K562 (cell line): ENCODE measurements around the gene NSMCE1. TPM values are rescaled to one million over a fixed set of nuclear protein-coding genes. Genes with fewer than 3 reads are reported as not detected.

Source experiments
- ATAC-seq: fragments of 200-7000 bp; cut with Tn5 transposase; 3 replicates; pipeline ENCODE4 v1.9.1; 2020; ENCODE audit warnings: moderate library complexity
- BruUV-seq: library from RNA; stranded (reverse); fragments of 400-500 nt; replicated peaks from 2 replicates; lab custom pipeline; 2021; lab: Mats Ljungman, UMichigan
- CTCF ChIA-PET: fragments of 300-600 bp; formaldehyde crosslinking; extraction: SDS; loops from one replicate; lab custom pipeline; 2021; ENCODE audit warnings: low intra/inter-chr PET ratio; lab: Yijun Ruan, JAX
- POLR2A ChIA-PET: fragments of 300-600, 350-650 bp; sonication (Branson Sonifier 250); formaldehyde crosslinking; extraction: SDS; loops from one replicate; lab custom pipeline; 2021; ENCODE audit warnings: antibody characterized with exemption, inconsistent platforms; lab: Yijun Ruan, JAX
- DNase-seq, 4 experiments: peaks; one replicate each; pipeline versions ENCODE4 v3.0.0 to v3.0.0-alpha.2; 2011 to 2018; ENCODE audit warnings: low spot score in 3 of 4, mixed read lengths in 3 of 4; ENCODE audit errors: extremely low read depth in 1 of 4
- FAIRE-seq: peaks from 2 replicates; lab custom pipeline; 2011; peaks lifted over from hg19 to GRCh38; lab: Jason Lieb, UNC
- H2AFZ ChIP-seq: 2 replicates; pipeline ENCODE4 v1.6.0; 2011; ENCODE audit warnings: low read depth, low read length, control low read depth, inconsistent platforms
- H3K27ac ChIP-seq: fragments of 200-600 bp; 3 replicates; pipeline ENCODE4 v1.8.0; 2011; ENCODE audit warnings: low read depth, mild to moderate bottlenecking, control low read depth, inconsistent platforms, low read length, moderate library complexity, mixed read lengths; ENCODE audit errors: extremely low read depth
- H3K27me3 ChIP-seq, 2 experiments: fragments of 300-600 bp in 1 of 2; 2 replicates in 1 of 2; 3 replicates in 1 of 2; pipeline versions ENCODE4 v1.6.0 to v1.8.0; 2011; ENCODE audit warnings: inconsistent platforms in 2 of 2, low read length in 2 of 2, mild to moderate bottlenecking in 1 of 2, mixed read lengths in 1 of 2, moderate library complexity in 1 of 2; ENCODE audit not compliant: control insufficient read depth in 2 of 2, insufficient read depth in 2 of 2
- H3K36me3 ChIP-seq: fragments of 300-600 bp; 3 replicates; pipeline ENCODE4 v1.8.0; 2011; ENCODE audit warnings: mild to moderate bottlenecking, low read length, inconsistent platforms; ENCODE audit not compliant: control insufficient read depth, insufficient read depth
- H3K4me1 ChIP-seq, 2 experiments: fragments of 200-600 bp in 1 of 2; replicated peaks in 1 of 2; 2 replicates in 1 of 2; 3 replicates in 1 of 2; pipeline versions ENCODE4 v1.5.1 to v1.8.0; 2011; ENCODE audit warnings: inconsistent platforms in 2 of 2, low read length in 2 of 2, mild to moderate bottlenecking in 1 of 2, mixed read lengths in 1 of 2, moderate library complexity in 1 of 2; ENCODE audit not compliant: control insufficient read depth in 2 of 2, insufficient read depth in 2 of 2
- H3K4me2 ChIP-seq: 2 replicates; pipeline ENCODE4 v1.6.1; 2011; ENCODE audit warnings: low read length, control low read depth, inconsistent platforms, mixed read lengths; ENCODE audit not compliant: insufficient read depth
- H3K4me3 ChIP-seq: fragments of 200-600 bp; sonication (generic), shearing (Covaris generic); 2 replicates; pipeline ENCODE4 v1.5.1; 2016; ENCODE audit warnings: control low read depth, inconsistent platforms
- H3K79me2 ChIP-seq: fragments of 200-600 bp; 3 replicates; pipeline ENCODE4 v1.8.0; 2011; ENCODE audit warnings: low read length, inconsistent platforms; ENCODE audit not compliant: control insufficient read depth, insufficient read depth
- H3K9ac ChIP-seq, 2 experiments: 2 replicates each; pipeline versions ENCODE4 v1.6.0 to v1.6.1; 2011; ENCODE audit warnings: low read depth in 2 of 2, low read length in 2 of 2, control low read depth in 1 of 2, inconsistent platforms in 1 of 2, mild to moderate bottlenecking in 1 of 2, mixed read lengths in 1 of 2; ENCODE audit not compliant: insufficient read depth in 1 of 2
- H3K9me1 ChIP-seq: one replicate; pipeline ENCODE4 v1.6.0; 2011; ENCODE audit warnings: inconsistent platforms, mild to moderate bottlenecking, low read length, moderate library complexity; ENCODE audit not compliant: control insufficient read depth, insufficient read depth
- H3K9me3 ChIP-seq: replicated peaks from 2 replicates; pipeline ENCODE4 v1.5.1; 2011; ENCODE audit warnings: low read depth, low read length, inconsistent platforms; ENCODE audit not compliant: control insufficient read depth, insufficient read depth
- H4K20me1 ChIP-seq: replicated peaks from 2 replicates; pipeline ENCODE4 v1.6.1; 2011; ENCODE audit warnings: low read length, inconsistent platforms, mixed read lengths; ENCODE audit not compliant: control insufficient read depth, insufficient read depth
- ADNP ChIP-seq: fragments of 200-800 bp; sonication (Bioruptor generic); IDR thresholded peaks from 2 replicates; pipeline ENCODE4 v1.6.1; 2016; ENCODE audit warnings: missing genetic modification characterization, missing compliant biosample characterization
- BCL6 ChIP-seq: fragments of 250-450 bp; sonication (Bioruptor Pico); IDR thresholded peaks from 2 replicates; pipeline ENCODE4 v1.4.0; 2020
- BCOR ChIP-seq: fragments of 450-650 bp; IDR thresholded peaks from 2 replicates; pipeline ENCODE4 v1.6.1; 2016
- CBX1 ChIP-seq: sonication (generic); IDR thresholded peaks from 2 replicates; pipeline ENCODE4 v1.6.1; 2016; ENCODE audit warnings: antibody characterized with exemption, low read depth, mild to moderate bottlenecking
- CHD4 ChIP-seq: fragments of 200-600 bp; sonication (generic); IDR thresholded peaks from 3 replicates; pipeline ENCODE4 v1.6.1; 2012; ENCODE audit warnings: low read depth, mild to moderate bottlenecking, mixed read lengths, low read length, inconsistent platforms; ENCODE audit not compliant: insufficient read depth, insufficient replicate concordance, poor library complexity, severe bottlenecking
- DDX20 ChIP-seq: fragments of 450-650 bp; IDR thresholded peaks from 2 replicates; pipeline ENCODE4 v1.6.1; 2016; ENCODE audit warnings: missing genetic modification characterization, low read depth, mild to moderate bottlenecking, missing compliant biosample characterization, moderate library complexity
- ESRRA ChIP-seq: fragments of 450-650 bp; IDR thresholded peaks from 2 replicates; pipeline ENCODE4 v1.6.1; 2014; ENCODE audit warnings: low read depth, mild to moderate bottlenecking, moderate library complexity, borderline replicate concordance
- HDAC2 ChIP-seq: fragments of 450-650 bp; IDR thresholded peaks from 2 replicates; pipeline ENCODE4 v1.6.1; 2016; ENCODE audit warnings: mild to moderate bottlenecking
- HDGF ChIP-seq: fragments of 450-650 bp; IDR thresholded peaks from 2 replicates; pipeline ENCODE4 v1.6.1; 2016
- KDM1A ChIP-seq, 2 experiments: fragments of 450-650 bp; IDR thresholded peaks; 2 replicates each; pipeline ENCODE4 v1.6.1; 2016; ENCODE audit warnings: mild to moderate bottlenecking in 2 of 2
- L3MBTL2 ChIP-seq: fragments of 450-650 bp; IDR thresholded peaks from 2 replicates; pipeline ENCODE4 v1.6.1; 2016; ENCODE audit warnings: mild to moderate bottlenecking, moderate library complexity
- RBM25 ChIP-seq: fragments of 200-400 bp; formaldehyde crosslinking; IDR thresholded peaks from 2 replicates; pipeline ENCODE4 v1.6.1; 2018; ENCODE audit warnings: low read length, low read depth, moderate library complexity; ENCODE audit not compliant: severe bottlenecking
- RCOR1 ChIP-seq, 2 experiments: IDR thresholded peaks; 2 replicates each; pipeline ENCODE4 v1.6.1; 2012; ENCODE audit warnings: low read depth in 2 of 2, low read length in 2 of 2, borderline replicate concordance in 1 of 2, improper control_type of control experiment in 1 of 2
- SMARCA5 ChIP-seq: fragments of 450-650 bp; IDR thresholded peaks from 2 replicates; pipeline ENCODE4 v1.6.1; 2016
- SPI1 ChIP-seq: IDR thresholded peaks from 2 replicates; pipeline ENCODE4 v1.6.1; 2011; ENCODE audit warnings: low read depth, low read length, control low read depth, borderline replicate concordance
- SREBF2 ChIP-seq: sonication (generic); formaldehyde crosslinking; IDR thresholded peaks from 2 replicates; pipeline ENCODE4 v1.4.0; 2020; ENCODE audit warnings: mild to moderate bottlenecking, missing genetic modification reagents
- TSC22D4 ChIP-seq: fragments of 450-650 bp; IDR thresholded peaks from 2 replicates; pipeline ENCODE4 v1.6.1; 2016; ENCODE audit warnings: missing genetic modification characterization, missing biosample characterization, control low read depth
- ZNF280B ChIP-seq: fragments of 250-450 bp; sonication (Bioruptor Pico); IDR thresholded peaks from 2 replicates; pipeline ENCODE4 v1.5.1; 2021; ENCODE audit warnings: mild to moderate bottlenecking
- ZNF384 ChIP-seq: IDR thresholded peaks from 2 replicates; pipeline ENCODE4 v1.6.1; 2012; ENCODE audit warnings: low read depth, low read length, improper control_type of control experiment
- WGBS: fragments of 100-300 bp; shearing (Covaris generic); methylation state at CpG from one replicate; pipeline ENCODE4 v1.1.6; 2016; ENCODE audit warnings: low coverage, mixed read lengths; ENCODE audit not compliant: insufficient coverage; ENCODE audit errors: missing lambda C conversion rate; 5-methylcytosine and 5-hydroxymethylcytosine counted together
- in situ Hi-C: fragments of 300-500 bp; cut with MboI; formaldehyde crosslinking; loops from 4 replicates; pipeline ENCODE4 v1.15.0; 2018; ENCODE audit warnings: inconsistent platforms, mixed read lengths
- intact Hi-C: fragments of 100-400 bp; cut with micrococcal nuclease; formaldehyde crosslinking; loops from 2 replicates; pipeline ENCODE4 v1.14.2; 2022
- polyA plus RNA-seq, 8 experiments: library from polyadenylated mRNA; depleted of rRNA in 4 of 8; stranded (reverse) in 5 of 8; unstranded in 3 of 8; fragments of >200 nt; fragmentation: Nextera tagmentation in 2 of 8; fragmentation: Illumina TruSeq in 1 of 8; extraction: Ambion mirVana in 2 of 8; extraction: Trizol in 1 of 8; gene quantifications; 2 replicates each; pipeline versions ENCODE4 v1.2.1 to v1.2.3, GENCODE V29; 2011 to 2014; ENCODE audit warnings: inconsistent platforms in 1 of 8, missing spikeins in 1 of 8
- total RNA-seq, 7 experiments: library from RNA; depleted of rRNA in 6 of 7; stranded (reverse); fragments of >200 nt in 6 of 7; fragmentation: Illumina TruSeq in 2 of 7; extraction: Trizol in 2 of 7; gene quantifications; 2 replicates each; pipeline versions ENCODE4 v1.2.1 to v1.2.3, GENCODE V29; 2011 to 2021; ENCODE audit warnings: low replicate concordance in 1 of 7

Gene NSMCE1
- total and polyA plus RNA-seq, 9 of the 15 experiments (the other 6 are each of a cell fraction or from before 2014, with no cell fraction given): 52.1 to 163 (median 61.5) TPM

GRCh38 chr16:27267037-27267677 is 1.4 kb downstream of the NSMCE1 start:
- no TSS peak for BruUV-seq
- no peaks in the 10 kb centered on the region for H3K27me3 ChIP-seq
- H3K36me3 ChIP-seq: no peaks in the 10 kb centered on the region; the same call in 2 of the 3 replicates
- DNase-seq (no peak), ATAC-seq (no peak)
- no peak overlapping the region for H3K27ac ChIP-seq
- intact Hi-C loops: no loop called here
- no peaks in the 10 kb centered on the region for H3K9me3 ChIP-seq
- H3K4me3 ChIP-seq: no peak overlapping the region
- H3K9ac ChIP-seq: no peak overlapping the region
- CTCF ChIA-PET: no interaction called here
- H3K9me1 ChIP-seq: no peaks in the 10 kb centered on the region
- TF ChIP-seq HDAC2 (peak; percentile 44; the same call in 1 of the 2 replicates), HDGF (peak; percentile 34; the same call in 1 of the 2 replicates), ZNF384 (no peak), SMARCA5 (peak; percentile 75; the same call in 1 of the 2 replicates), DDX20 (tag) (no peak), BCOR (peak; percentile 97), SPI1 (peak; percentile 59; the same call in 1 of the 2 replicates), CHD4 (peak; percentile 67), SREBF2 (CRISPR knock-in tag) (no peak), ESRRA (peak; percentile 85), ADNP (tag) (peak; percentile 68), BCL6 (no peak), TSC22D4 (tag) (no peak), L3MBTL2 (no peak), RCOR1 (IDR thresholded peaks at IDR 0.05; ENCODE audit: borderline replicate concordance in 1 of 2, low read depth in 2 of 2, low read length in 2 of 2) (peak in 1 of 2 experiments; percentile 74; a peak in 2 of 4 replicates), CBX1 (peak; percentile 57; the same call in 1 of the 2 replicates), RBM25 (peak; percentile 98), KDM1A (IDR thresholded peaks at IDR 0.05) (peak; percentile 68 to 87), ZNF280B (no peak)
- TF ChIP-seq, all 486 proteins: peak for 12
- peaks cover 4 to 7% of the 10 kb centered on the region in 2 experiments; a peak in 3 of 5 replicates for H3K4me1 ChIP-seq
- in situ Hi-C loops: no loop called here
- H3K4me2 ChIP-seq: peak overlapping the region; percentile 97
- 0 out of 2 replicates have a peak overlapping the region, but pooled peaks have one; percentile 4 for H2AFZ ChIP-seq
- peaks cover 27% of the 10 kb centered on the region for H3K79me2 ChIP-seq
- 71% methylated on average over 8 of the region's 8 CpGs for WGBS
- no peaks in the 10 kb centered on the region for H4K20me1 ChIP-seq
- no peak for FAIRE-seq
- POLR2A ChIA-PET: no interaction called here
